HEK293 (cell line): ENCODE measurements around the gene GNG14.

Source experiments
- CTCF ChIP-seq: fragments of 450-650 bp; formaldehyde crosslinking; IDR thresholded peaks from 2 replicates; pipeline ENCODE4 v1.5.1; 2016; ENCODE audit warnings: missing biosample characterization, missing genetic modification characterization
- ELK4 ChIP-seq: IDR thresholded peaks from 2 replicates; pipeline ENCODE4 v1.6.1; 2011; ENCODE audit warnings: mild to moderate bottlenecking, low read depth, low read length, borderline replicate concordance
- TSHZ1 ChIP-seq: fragments of 450-650 bp; formaldehyde crosslinking; IDR thresholded peaks from 2 replicates; pipeline ENCODE4 v1.5.1; 2016; ENCODE audit warnings: missing biosample characterization, missing genetic modification characterization, borderline replicate concordance
- ZBTB44 ChIP-seq: fragments of 450-650 bp; IDR thresholded peaks from 2 replicates; pipeline ENCODE4 v1.5.1; 2018; ENCODE audit warnings: missing biosample characterization, mild to moderate bottlenecking, missing genetic modification characterization
- ZNF140 ChIP-seq: fragments of 450-650 bp; formaldehyde crosslinking; IDR thresholded peaks from 2 replicates; pipeline ENCODE4 v1.5.1; 2016; ENCODE audit warnings: missing biosample characterization, missing genetic modification characterization
- ZNF23 ChIP-seq: fragments of 450-650 bp; formaldehyde crosslinking; IDR thresholded peaks from 2 replicates; pipeline ENCODE4 v1.5.1; 2016; ENCODE audit warnings: missing biosample characterization, missing genetic modification characterization, borderline replicate concordance
- ZNF274 ChIP-seq, 2 experiments: fragments of 200-500 bp in 1 of 2; fragments of 450-650 bp in 1 of 2; sonication (Bioruptor generic) in 1 of 2; formaldehyde crosslinking in 1 of 2; IDR thresholded peaks; 2 replicates each; pipeline versions ENCODE4 v1.5.1 to v1.6.1; 2014 to 2016; ENCODE audit warnings: borderline replicate concordance in 1 of 2, inconsistent platforms in 1 of 2, low read length in 1 of 2, missing biosample characterization in 1 of 2, missing genetic modification characterization in 1 of 2
- ZNF335 ChIP-seq: fragments of 450-650 bp; formaldehyde crosslinking; conservative IDR thresholded peaks from 2 replicates; pipeline ENCODE4 v1.5.1; 2016; ENCODE audit warnings: missing biosample characterization, missing genetic modification characterization
- ZNF426 ChIP-seq: fragments of 450-650 bp; formaldehyde crosslinking; IDR thresholded peaks from 2 replicates; pipeline ENCODE4 v1.5.1; 2017; ENCODE audit warnings: missing biosample characterization, missing genetic modification characterization, mild to moderate bottlenecking, inconsistent platforms, moderate library complexity
- ZNF830 ChIP-seq: fragments of 450-650 bp; IDR thresholded peaks from 2 replicates; pipeline ENCODE4 v1.5.0; 2018; ENCODE audit warnings: missing biosample characterization, missing genetic modification characterization, low read depth, mild to moderate bottlenecking, moderate library complexity
- TF ChIP-seq, protein P1 (sequence below): fragments of 450-650 bp; formaldehyde crosslinking; IDR thresholded peaks from 2 replicates; pipeline ENCODE4 v1.5.1; 2016; ENCODE audit warnings: missing biosample characterization, missing genetic modification characterization

- TF ChIP-seq ZNF23 (tag by site-specific recombination) (no peak), ZNF140 (tag by site-specific recombination) (no peak), ZNF274 (IDR thresholded peaks at IDR 0.05; ENCODE audit: low read length) (no peak), ZNF274 (tag by site-specific recombination; IDR thresholded peaks at IDR 0.05; ENCODE audit: borderline replicate concordance) (no peak), ZNF426 (tag by site-specific recombination) (no peak), CTCF (tag by site-specific recombination) (no peak), ZNF830 (no peak), ZNF335 (tag by site-specific recombination) (no peak), TSHZ1 (no peak), ZBTB44 (no peak), ELK4 (no peak)
- TF ChIP-seq, protein P1, sequence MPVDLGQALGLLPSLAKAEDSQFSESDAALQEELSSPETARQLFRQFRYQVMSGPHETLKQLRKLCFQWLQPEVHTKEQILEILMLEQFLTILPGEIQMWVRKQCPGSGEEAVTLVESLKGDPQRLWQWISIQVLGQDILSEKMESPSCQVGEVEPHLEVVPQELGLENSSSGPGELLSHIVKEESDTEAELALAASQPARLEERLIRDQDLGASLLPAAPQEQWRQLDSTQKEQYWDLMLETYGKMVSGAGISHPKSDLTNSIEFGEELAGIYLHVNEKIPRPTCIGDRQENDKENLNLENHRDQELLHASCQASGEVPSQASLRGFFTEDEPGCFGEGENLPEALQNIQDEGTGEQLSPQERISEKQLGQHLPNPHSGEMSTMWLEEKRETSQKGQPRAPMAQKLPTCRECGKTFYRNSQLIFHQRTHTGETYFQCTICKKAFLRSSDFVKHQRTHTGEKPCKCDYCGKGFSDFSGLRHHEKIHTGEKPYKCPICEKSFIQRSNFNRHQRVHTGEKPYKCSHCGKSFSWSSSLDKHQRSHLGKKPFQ (tag by site-specific recombination), result no peak
These were observed 35.5 kb downstream of the GNG14 start for GRCh38 chr19:12723381-12723640.
